Measurements from ENCODE around the gene ORM2. TPM values are rescaled to one million over a fixed set of nuclear protein-coding genes. Genes with fewer than 3 reads are reported as not detected.

ORM2 gene
- total and polyA plus RNA-seq, 9 of the 15 experiments (the other 6 are each of a cell fraction or from before 2014, with no cell fraction given) = 0.98 TPM; not detected in 8

- TF ChIP-seq, protein P1, sequence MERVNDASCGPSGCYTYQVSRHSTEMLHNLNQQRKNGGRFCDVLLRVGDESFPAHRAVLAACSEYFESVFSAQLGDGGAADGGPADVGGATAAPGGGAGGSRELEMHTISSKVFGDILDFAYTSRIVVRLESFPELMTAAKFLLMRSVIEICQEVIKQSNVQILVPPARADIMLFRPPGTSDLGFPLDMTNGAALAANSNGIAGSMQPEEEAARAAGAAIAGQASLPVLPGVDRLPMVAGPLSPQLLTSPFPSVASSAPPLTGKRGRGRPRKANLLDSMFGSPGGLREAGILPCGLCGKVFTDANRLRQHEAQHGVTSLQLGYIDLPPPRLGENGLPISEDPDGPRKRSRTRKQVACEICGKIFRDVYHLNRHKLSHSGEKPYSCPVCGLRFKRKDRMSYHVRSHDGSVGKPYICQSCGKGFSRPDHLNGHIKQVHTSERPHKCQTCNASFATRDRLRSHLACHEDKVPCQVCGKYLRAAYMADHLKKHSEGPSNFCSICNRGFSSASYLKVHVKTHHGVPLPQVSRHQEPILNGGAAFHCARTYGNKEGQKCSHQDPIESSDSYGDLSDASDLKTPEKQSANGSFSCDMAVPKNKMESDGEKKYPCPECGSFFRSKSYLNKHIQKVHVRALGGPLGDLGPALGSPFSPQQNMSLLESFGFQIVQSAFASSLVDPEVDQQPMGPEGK (CRISPR knock-in tag; IDR thresholded peaks at IDR 0.05; ENCODE audit: borderline replicate concordance) = no peak
- TF ChIP-seq ATF3 (IDR thresholded peaks at IDR 0.05) (peak; percentile 35), ATF3 (CRISPR knock-in tag; conservative IDR thresholded peaks at IDR 0.05) (no peak), ZNF354B (CRISPR knock-in tag; IDR thresholded peaks at IDR 0.05) (no peak), ZNF133 (CRISPR knock-in tag; IDR thresholded peaks at IDR 0.05) (no peak), ZNF830 (CRISPR knock-in tag; IDR thresholded peaks at IDR 0.05) (no peak), MAFF (IDR thresholded peaks at IDR 0.05; ENCODE audit: low read length) (peak; percentile 71), CBX5 (IDR thresholded peaks at IDR 0.05; ENCODE audit: borderline replicate concordance, low read depth) (no peak), THRAP3 (IDR thresholded peaks at IDR 0.05; ENCODE audit: borderline replicate concordance) (no peak), MCM2 (IDR thresholded peaks at IDR 0.05; ENCODE audit: low read depth) (no peak), NFE2 (IDR thresholded peaks at IDR 0.05; ENCODE audit: low read depth) (peak; percentile 51; the same call in 1 of the 2 replicates), ZNF165 (CRISPR knock-in tag; IDR thresholded peaks at IDR 0.05; ENCODE audit: borderline replicate concordance) (no peak), ELF4 (CRISPR knock-in tag; IDR thresholded peaks at IDR 0.05) (no peak), ZNF780A (CRISPR knock-in tag; IDR thresholded peaks at IDR 0.05) (no peak)
- TF ChIP-seq, protein P2, sequence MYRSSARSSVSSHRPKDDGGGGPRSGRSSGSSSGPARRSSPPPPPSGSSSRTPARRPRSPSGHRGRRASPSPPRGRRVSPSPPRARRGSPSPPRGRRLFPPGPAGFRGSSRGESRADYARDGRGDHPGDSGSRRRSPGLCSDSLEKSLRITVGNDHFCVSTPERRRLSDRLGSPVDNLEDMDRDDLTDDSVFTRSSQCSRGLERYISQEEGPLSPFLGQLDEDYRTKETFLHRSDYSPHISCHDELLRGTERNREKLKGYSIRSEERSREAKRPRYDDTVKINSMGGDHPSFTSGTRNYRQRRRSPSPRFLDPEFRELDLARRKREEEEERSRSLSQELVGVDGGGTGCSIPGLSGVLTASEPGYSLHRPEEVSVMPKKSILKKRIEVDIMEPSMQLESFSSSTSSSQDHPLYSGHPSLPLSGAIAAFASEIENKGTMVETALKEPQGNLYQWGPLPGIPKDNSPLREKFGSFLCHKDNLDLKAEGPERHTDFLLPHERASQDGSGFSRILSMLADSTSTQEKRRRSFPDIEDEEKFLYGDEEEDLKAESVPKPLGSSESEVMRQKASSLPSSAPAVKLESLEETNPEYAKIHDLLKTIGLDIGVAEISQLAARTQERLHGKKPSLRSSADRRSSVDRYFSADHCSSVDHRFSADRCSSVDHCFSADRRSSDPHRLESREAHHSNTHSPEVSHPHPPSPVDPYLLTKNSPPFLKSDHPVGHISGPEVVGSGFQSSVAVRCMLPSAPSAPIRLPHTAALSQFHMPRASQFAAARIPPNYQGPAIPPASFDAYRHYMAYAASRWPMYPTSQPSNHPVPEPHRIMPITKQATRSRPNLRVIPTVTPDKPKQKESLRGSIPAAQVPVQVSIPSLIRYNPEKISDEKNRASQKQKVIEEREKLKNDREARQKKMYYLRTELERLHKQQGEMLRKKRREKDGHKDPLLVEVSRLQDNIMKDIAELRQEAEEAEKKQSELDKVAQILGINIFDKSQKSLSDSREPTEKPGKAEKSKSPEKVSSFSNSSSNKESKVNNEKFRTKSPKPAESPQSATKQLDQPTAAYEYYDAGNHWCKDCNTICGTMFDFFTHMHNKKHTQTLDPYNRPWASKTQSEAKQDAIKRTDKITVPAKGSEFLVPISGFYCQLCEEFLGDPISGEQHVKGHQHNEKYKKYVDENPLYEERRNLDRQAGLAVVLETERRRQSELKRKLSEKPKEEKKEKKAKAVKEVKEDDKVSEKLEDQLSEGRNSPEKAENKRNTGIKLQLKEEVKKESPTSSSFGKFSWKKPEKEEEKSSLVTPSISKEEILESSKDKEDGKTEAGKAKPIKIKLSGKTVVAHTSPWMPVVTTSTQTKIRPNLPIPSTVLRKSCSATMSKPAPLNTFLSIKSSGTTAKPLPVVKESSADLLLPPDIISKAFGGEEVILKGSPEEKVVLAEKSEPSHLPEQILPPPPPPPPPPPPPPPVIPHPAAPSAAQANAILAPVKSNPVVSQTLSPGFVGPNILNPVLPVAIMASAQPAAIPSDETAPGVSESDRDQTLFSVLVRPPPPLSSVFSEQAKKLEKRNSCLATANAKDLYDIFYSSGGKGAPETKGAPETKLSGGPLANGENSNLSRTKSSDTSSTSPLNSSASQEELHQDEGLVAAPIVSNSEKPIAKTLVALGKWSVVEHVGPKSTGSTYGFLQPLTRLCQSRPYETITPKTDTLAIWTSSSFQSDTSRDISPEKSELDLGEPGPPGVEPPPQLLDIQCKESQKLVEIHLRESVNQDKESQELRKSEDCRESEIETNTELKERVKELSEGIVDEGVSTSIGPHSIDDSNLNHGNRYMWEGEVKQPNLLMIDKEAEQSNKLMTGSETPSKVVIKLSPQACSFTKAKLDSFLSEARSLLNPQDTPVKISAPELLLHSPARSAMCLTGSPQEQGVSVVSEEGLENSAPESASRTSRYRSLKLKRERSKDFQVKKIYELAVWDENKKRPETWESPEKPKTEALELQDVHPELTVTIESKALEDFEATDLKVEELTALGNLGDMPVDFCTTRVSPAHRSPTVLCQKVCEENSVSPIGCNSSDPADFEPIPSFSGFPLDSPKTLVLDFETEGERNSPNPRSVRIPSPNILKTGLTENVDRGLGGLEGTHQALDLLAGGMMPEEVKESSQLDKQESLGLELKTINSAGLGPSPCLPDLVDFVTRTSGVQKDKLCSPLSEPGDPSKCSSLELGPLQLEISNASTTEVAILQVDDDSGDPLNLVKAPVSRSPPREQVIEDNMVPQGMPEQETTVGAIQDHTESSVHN (IDR thresholded peaks at IDR 0.05; ENCODE audit: borderline replicate concordance in 1 of 2, low read depth in 1 of 2) = no peak
- TF ChIP-seq, protein P3, sequence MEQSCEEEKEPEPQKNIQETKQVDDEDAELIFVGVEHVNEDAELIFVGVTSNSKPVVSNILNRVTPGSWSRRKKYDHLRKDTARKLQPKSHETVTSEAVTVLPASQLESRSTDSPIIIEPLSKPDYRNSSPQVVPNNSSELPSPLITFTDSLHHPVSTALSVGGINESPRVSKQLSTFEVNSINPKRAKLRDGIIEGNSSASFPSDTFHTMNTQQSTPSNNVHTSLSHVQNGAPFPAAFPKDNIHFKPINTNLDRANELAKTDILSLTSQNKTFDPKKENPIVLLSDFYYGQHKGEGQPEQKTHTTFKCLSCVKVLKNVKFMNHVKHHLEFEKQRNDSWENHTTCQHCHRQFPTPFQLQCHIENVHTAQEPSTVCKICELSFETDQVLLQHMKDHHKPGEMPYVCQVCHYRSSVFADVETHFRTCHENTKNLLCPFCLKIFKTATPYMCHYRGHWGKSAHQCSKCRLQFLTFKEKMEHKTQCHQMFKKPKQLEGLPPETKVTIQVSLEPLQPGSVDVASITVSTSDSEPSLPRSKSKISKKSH (CRISPR knock-in tag; IDR thresholded peaks at IDR 0.05) = no peak
Observed at GRCh38 chr9:114285166-114285867, 44.4 kb upstream of the ORM2 start (continued).

Measured in K562 (cell line).